ENCODE measurements around the gene MMP28.

Gene MMP28

GRCh38 chr17:35774499-35774898 is 20.9 kb downstream of the MMP28 start:
- FAIRE-seq (no peak), DNase-seq (ENCODE audit: insufficient read length, low spot score) (no peak)
- TF ChIP-seq CTCF (IDR thresholded peaks at IDR 0.05; ENCODE audit: insufficient read depth, missing control alignments) = no peak

GRCh38 chr17:35773679-35774425 is 21.6 kb downstream of the MMP28 start:
- FAIRE-seq (no peak), DNase-seq (ENCODE audit: insufficient read length, low spot score) (no peak)
- no peak for TF ChIP-seq CTCF (IDR thresholded peaks at IDR 0.05; ENCODE audit: insufficient read depth, missing control alignments)

- FAIRE-seq = no peak
- no peak for TF ChIP-seq CTCF (IDR thresholded peaks at IDR 0.05; ENCODE audit: insufficient read depth, missing control alignments)
Observed at GRCh38 chr17:35773129-35773528, 22.3 kb downstream of the MMP28 start.

GRCh38 chr17:35769895-35770486 is 25.4 kb downstream of the MMP28 start:
- FAIRE-seq = no peak
- no peak for DNase-seq (ENCODE audit: insufficient read length, low spot score)
- TF ChIP-seq CTCF (IDR thresholded peaks at IDR 0.05; ENCODE audit: insufficient read depth, missing control alignments) = peak; percentile 5

More at GRCh38 chr17:35773129-35773528, 22.3 kb downstream of the MMP28 start:
- DNase-seq (ENCODE audit: insufficient read length, low spot score) = no peak

- no peak for DNase-seq (ENCODE audit: insufficient read length, low spot score)
- no peak for TF ChIP-seq CTCF (IDR thresholded peaks at IDR 0.05; ENCODE audit: insufficient read depth, missing control alignments)
- FAIRE-seq = no peak
Observed at GRCh38 chr17:35768797-35769196, 26.6 kb downstream of the MMP28 start.

GRCh38 chr17:35766903-35767510 is 28.4 kb downstream of the MMP28 start:
- FAIRE-seq = no peak
- TF ChIP-seq CTCF (IDR thresholded peaks at IDR 0.05; ENCODE audit: insufficient read depth, missing control alignments) = peak; percentile 46
- no peak for DNase-seq (ENCODE audit: insufficient read length, low spot score)

- no peak for FAIRE-seq
Observed at GRCh38 chr17:35766489-35766877, 29.0 kb downstream of the MMP28 start.

More at GRCh38 chr17:35766489-35766877, 29.0 kb downstream of the MMP28 start:
- no peak for TF ChIP-seq CTCF (IDR thresholded peaks at IDR 0.05; ENCODE audit: insufficient read depth, missing control alignments)
- DNase-seq (ENCODE audit: insufficient read length, low spot score) = no peak

All from D721Med (cell line).